ENCODE results near the gene LHFPL6. TPM values are rescaled to one million over a fixed set of nuclear protein-coding genes. Genes with fewer than 3 reads are reported as not detected.

Gene LHFPL6
- total and polyA plus RNA-seq, 9 donors, result 45.0 to 76.3 (median 59.2) TPM

DNA sequence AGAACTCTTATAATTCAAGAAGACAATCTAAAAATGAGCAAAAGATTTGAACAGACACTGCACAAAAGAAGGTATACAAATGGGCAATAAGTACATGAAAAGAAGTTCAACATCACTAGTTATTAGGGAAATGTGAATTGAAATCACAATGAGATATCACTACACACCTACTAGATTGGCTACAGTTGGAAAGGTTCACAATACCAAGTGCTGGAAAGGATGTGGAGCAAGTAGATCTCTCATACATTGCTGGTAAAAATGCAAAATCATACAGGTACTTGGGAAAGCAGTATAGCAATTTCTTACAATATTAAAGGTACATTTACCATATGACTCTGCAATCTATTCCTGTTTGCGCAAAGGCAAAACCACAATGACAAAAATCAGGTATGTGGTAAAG is 145.7 kb downstream of the LHFPL6 start:
- Histone ChIP-seq H3K36me3 (ENCODE audit: control insufficient read depth, insufficient read depth, low read length) (no peaks in the 10 kb centered on the region), H3K27me3 (ENCODE audit: control insufficient read depth, insufficient read depth, low read length) (no peaks in the 10 kb centered on the region), H3K4me1 (ENCODE audit: control insufficient read depth, insufficient read depth, low read length) (peaks cover 8% of the 10 kb centered on the region), H3K4me3 (ENCODE audit: low read length) (no peak overlapping the region), H3K27ac (ENCODE audit: low read length) (no peak overlapping the region), H3K9me3 (replicated peaks; ENCODE audit: control insufficient read depth, low read depth, low read length) (no peaks in the 10 kb centered on the region)
- WGBS (ENCODE audit: insufficient coverage), result no CpG with 5 or more reads among the region's 1 CpG
- DNase-seq, result no peak

GRCh38 chr13:39455521-39456175 is 147.3 kb downstream of the LHFPL6 start:
- Histone ChIP-seq H3K27ac (ENCODE audit: low read length) (peak overlapping the region; percentile 51), H3K27me3 (ENCODE audit: control insufficient read depth, insufficient read depth, low read length) (no peaks in the 10 kb centered on the region), H3K36me3 (ENCODE audit: control insufficient read depth, insufficient read depth, low read length) (no peaks in the 10 kb centered on the region), H3K9me3 (replicated peaks; ENCODE audit: control insufficient read depth, low read depth, low read length) (no peaks in the 10 kb centered on the region), H3K4me3 (ENCODE audit: low read length) (no peak overlapping the region), H3K4me1 (ENCODE audit: control insufficient read depth, insufficient read depth, low read length) (peaks cover 12% of the 10 kb centered on the region)
- DNase-seq, result peak; percentile 88
- no CpG with 5 or more reads among the region's 4 CpGs for WGBS (ENCODE audit: insufficient coverage)

GRCh38 chr13:39452834-39453233 is 150.2 kb downstream of the LHFPL6 start:
- no CpG with 5 or more reads among the region's 1 CpG for WGBS (ENCODE audit: insufficient coverage)
- Histone ChIP-seq H3K4me1 (ENCODE audit: control insufficient read depth, insufficient read depth, low read length) (peaks cover 15% of the 10 kb centered on the region), H3K27me3 (ENCODE audit: control insufficient read depth, insufficient read depth, low read length) (no peaks in the 10 kb centered on the region), H3K36me3 (ENCODE audit: control insufficient read depth, insufficient read depth, low read length) (no peaks in the 10 kb centered on the region), H3K9me3 (replicated peaks; ENCODE audit: control insufficient read depth, low read depth, low read length) (no peaks in the 10 kb centered on the region), H3K27ac (ENCODE audit: low read length) (peak overlapping the region; percentile 23), H3K4me3 (ENCODE audit: low read length) (no peak overlapping the region)
- no peak for DNase-seq

DNA sequence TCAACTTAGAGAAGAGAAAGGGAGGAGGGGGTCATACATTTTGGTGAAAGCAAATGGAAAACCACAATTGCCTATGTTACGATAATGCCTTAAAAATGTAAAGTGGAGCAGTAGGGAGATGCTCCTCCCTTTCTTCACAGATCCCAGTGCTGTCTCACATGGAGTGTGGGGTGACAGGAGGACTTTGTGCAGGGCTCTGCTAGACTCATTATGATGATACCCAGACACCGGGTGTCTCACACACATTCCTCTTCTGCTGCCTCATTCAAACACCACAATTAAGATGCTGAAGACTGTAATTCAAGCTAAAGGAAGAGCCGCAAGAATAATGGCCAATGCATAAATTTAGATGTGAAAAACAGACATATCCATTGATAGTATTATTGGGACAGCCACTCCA is 150.6 kb downstream of the LHFPL6 start:
- WGBS (ENCODE audit: insufficient coverage), result no CpG with 5 or more reads among the region's 3 CpGs
- no peak overlapping the region for H3K4me3 ChIP-seq (ENCODE audit: low read length)
- H3K4me1 ChIP-seq (ENCODE audit: control insufficient read depth, insufficient read depth, low read length), result peaks cover 15% of the 10 kb centered on the region

DNA sequence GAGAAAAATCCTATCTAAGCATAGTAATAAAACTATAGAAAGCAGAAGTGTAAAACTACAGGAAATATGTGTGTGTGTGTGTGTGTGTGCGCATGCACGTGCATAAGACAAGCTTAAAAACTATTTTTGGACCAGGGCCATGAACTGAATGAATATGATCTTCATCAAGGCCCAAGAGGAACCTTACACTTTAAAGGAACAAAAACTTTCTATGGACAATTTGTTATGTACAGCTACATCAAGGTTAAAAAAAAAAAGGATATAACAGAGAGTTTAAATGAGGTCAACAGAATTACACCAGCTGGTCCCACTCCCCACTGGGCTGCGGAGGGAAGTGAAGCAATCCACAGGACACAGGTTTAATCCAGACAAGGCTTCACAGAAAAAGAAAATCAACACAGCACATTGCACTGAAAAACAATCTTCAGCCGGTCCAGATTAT is 151.1 kb downstream of the LHFPL6 start:
- Histone ChIP-seq H3K9me3 (replicated peaks; ENCODE audit: control insufficient read depth, low read depth, low read length) (no peaks in the 10 kb centered on the region), H3K4me1 (ENCODE audit: control insufficient read depth, insufficient read depth, low read length) (peaks cover 15% of the 10 kb centered on the region), H3K4me3 (ENCODE audit: low read length) (no peak overlapping the region), H3K27me3 (ENCODE audit: control insufficient read depth, insufficient read depth, low read length) (no peaks in the 10 kb centered on the region), H3K27ac (ENCODE audit: low read length) (peak overlapping the region; percentile 70), H3K36me3 (ENCODE audit: control insufficient read depth, insufficient read depth, low read length) (no peaks in the 10 kb centered on the region)
- peak; percentile 97 for DNase-seq
- no CpG with 5 or more reads among the region's 4 CpGs for WGBS (ENCODE audit: insufficient coverage)

More for the DNA sequence above, 150.6 kb downstream of the LHFPL6 start:
- H3K27me3 ChIP-seq (ENCODE audit: control insufficient read depth, insufficient read depth, low read length), result no peaks in the 10 kb centered on the region
- no peaks in the 10 kb centered on the region for H3K36me3 ChIP-seq (ENCODE audit: control insufficient read depth, insufficient read depth, low read length)
- DNase-seq, result peak; percentile 72
- no peaks in the 10 kb centered on the region for H3K9me3 ChIP-seq (replicated peaks; ENCODE audit: control insufficient read depth, low read depth, low read length)
- peak overlapping the region; percentile 70 for H3K27ac ChIP-seq (ENCODE audit: low read length)

- H3K27ac ChIP-seq (ENCODE audit: low read length), result peak overlapping the region; percentile 70
- no CpG with 5 or more reads among the region's 1 CpG for WGBS (ENCODE audit: insufficient coverage)
Observed at GRCh38 chr13:39451301-39451700, 151.7 kb downstream of the LHFPL6 start.

GRCh38 chr13:39450176-39450575 is 152.8 kb downstream of the LHFPL6 start:
- Histone ChIP-seq H3K36me3 (ENCODE audit: control insufficient read depth, insufficient read depth, low read length) (no peaks in the 10 kb centered on the region), H3K27me3 (ENCODE audit: control insufficient read depth, insufficient read depth, low read length) (no peaks in the 10 kb centered on the region), H3K4me1 (ENCODE audit: control insufficient read depth, insufficient read depth, low read length) (peaks cover 15% of the 10 kb centered on the region), H3K9me3 (replicated peaks; ENCODE audit: control insufficient read depth, low read depth, low read length) (no peaks in the 10 kb centered on the region), H3K4me3 (ENCODE audit: low read length) (no peak overlapping the region), H3K27ac (ENCODE audit: low read length) (no peak overlapping the region)
- DNase-seq, result no peak

More at GRCh38 chr13:39451301-39451700, 151.7 kb downstream of the LHFPL6 start:
- Histone ChIP-seq H3K4me1 (ENCODE audit: control insufficient read depth, insufficient read depth, low read length) (peaks cover 15% of the 10 kb centered on the region), H3K36me3 (ENCODE audit: control insufficient read depth, insufficient read depth, low read length) (no peaks in the 10 kb centered on the region), H3K9me3 (replicated peaks; ENCODE audit: control insufficient read depth, low read depth, low read length) (no peaks in the 10 kb centered on the region), H3K4me3 (ENCODE audit: low read length) (no peak overlapping the region), H3K27me3 (ENCODE audit: control insufficient read depth, insufficient read depth, low read length) (no peaks in the 10 kb centered on the region)
- DNase-seq, result peak; percentile 75

- WGBS (ENCODE audit: insufficient coverage), result 0% methylated on average over 1 of the region's 3 CpGs
- peak; percentile 96 for DNase-seq
- H3K4me1 ChIP-seq (ENCODE audit: control insufficient read depth, insufficient read depth, low read length), result peaks cover 18% of the 10 kb centered on the region
- H3K9me3 ChIP-seq (replicated peaks; ENCODE audit: control insufficient read depth, low read depth, low read length), result no peaks in the 10 kb centered on the region
- H3K4me3 ChIP-seq (ENCODE audit: low read length), result no peak overlapping the region
- no peaks in the 10 kb centered on the region for H3K36me3 ChIP-seq (ENCODE audit: control insufficient read depth, insufficient read depth, low read length)
- peak overlapping the region; percentile 5 for H3K27ac ChIP-seq (ENCODE audit: low read length)
- H3K27me3 ChIP-seq (ENCODE audit: control insufficient read depth, insufficient read depth, low read length), result no peaks in the 10 kb centered on the region
Observed at GRCh38 chr13:39448834-39449233, 154.2 kb downstream of the LHFPL6 start.

- H3K9me3 ChIP-seq (replicated peaks; ENCODE audit: control insufficient read depth, low read depth, low read length), result no peaks in the 10 kb centered on the region
- peaks cover 10% of the 10 kb centered on the region for H3K4me1 ChIP-seq (ENCODE audit: control insufficient read depth, insufficient read depth, low read length)
- WGBS (ENCODE audit: insufficient coverage), result no CpG with 5 or more reads among the region's 4 CpGs
- DNase-seq, result no peak
- no peaks in the 10 kb centered on the region for H3K36me3 ChIP-seq (ENCODE audit: control insufficient read depth, insufficient read depth, low read length)
- H3K4me3 ChIP-seq (ENCODE audit: low read length), result no peak overlapping the region
- no peak overlapping the region for H3K27ac ChIP-seq (ENCODE audit: low read length)
- H3K27me3 ChIP-seq (ENCODE audit: control insufficient read depth, insufficient read depth, low read length), result no peaks in the 10 kb centered on the region
Observed at GRCh38 chr13:39446865-39447264, 156.1 kb downstream of the LHFPL6 start.

- no CpG with 5 or more reads among the region's 2 CpGs for WGBS (ENCODE audit: insufficient coverage)
- H3K4me1 ChIP-seq (ENCODE audit: control insufficient read depth, insufficient read depth, low read length), result peaks cover 8% of the 10 kb centered on the region
- no peak overlapping the region for H3K4me3 ChIP-seq (ENCODE audit: low read length)
- H3K9me3 ChIP-seq (replicated peaks; ENCODE audit: control insufficient read depth, low read depth, low read length), result no peaks in the 10 kb centered on the region
- no peaks in the 10 kb centered on the region for H3K27me3 ChIP-seq (ENCODE audit: control insufficient read depth, insufficient read depth, low read length)
- no peak overlapping the region for H3K27ac ChIP-seq (ENCODE audit: low read length)
- no peak for DNase-seq
- no peaks in the 10 kb centered on the region for H3K36me3 ChIP-seq (ENCODE audit: control insufficient read depth, insufficient read depth, low read length)
Observed at GRCh38 chr13:39444866-39445265, 158.1 kb downstream of the LHFPL6 start.

- H3K4me3 ChIP-seq (ENCODE audit: low read length), result no peak overlapping the region
- H3K27ac ChIP-seq (ENCODE audit: low read length), result no peak overlapping the region
- no peaks in the 10 kb centered on the region for H3K27me3 ChIP-seq (ENCODE audit: control insufficient read depth, insufficient read depth, low read length)
- peaks cover 11% of the 10 kb centered on the region for H3K9me3 ChIP-seq (replicated peaks; ENCODE audit: control insufficient read depth, low read depth, low read length)
- peak; percentile 68 for DNase-seq
- H3K4me1 ChIP-seq (ENCODE audit: control insufficient read depth, insufficient read depth, low read length), result peaks cover 5% of the 10 kb centered on the region
- H3K36me3 ChIP-seq (ENCODE audit: control insufficient read depth, insufficient read depth, low read length), result no peaks in the 10 kb centered on the region
- WGBS (ENCODE audit: insufficient coverage), result no CpG with 5 or more reads among the region's 1 CpG
Observed at GRCh38 chr13:39433651-39434050, 169.3 kb downstream of the LHFPL6 start.
